Fibroblast of skin of abdomen (primary cell): Measurements from ENCODE around the gene RUFY4. TPM values are rescaled to one million over a fixed set of nuclear protein-coding genes. Genes with fewer than 3 reads are reported as not detected.

Source experiments
- DNase-seq: peaks from one replicate; pipeline ENCODE4 v3.0.0-alpha.2; 2013
- polyA plus RNA-seq, 2 experiments: library from polyadenylated mRNA; unstranded; fragments of 120-200 nt; gene quantifications; one replicate each; pipeline ENCODE4 v1.2.1, GENCODE V29; 2013; ENCODE audit not compliant: insufficient read length in 2 of 2

The RUFY4 gene
- polyA plus RNA-seq (2013, experiment 1 of 2; ENCODE audit: insufficient read length): not detected
- not detected for polyA plus RNA-seq (2013, experiment 2 of 2; ENCODE audit: insufficient read length)

GRCh38 chr2:218068721-218069334 is at the start of gene RUFY4:
TSS of gene RUFY4 (plus strand) at chr2:218069253. CDS start at chr2:218070606, 1,353 bp downstream.
- DNase-seq: peak; percentile 60

GRCh38 chr2:218019411-218020060 is 49.5 kb upstream of the RUFY4 start:
- no peak for DNase-seq

- DNase-seq: no peak
Measured at GRCh38 chr2:218020281-218020680, 48.8 kb upstream of the RUFY4 start.

GRCh38 chr2:218020966-218021535 is 48.0 kb upstream of the RUFY4 start:
- DNase-seq: no peak

- DNase-seq: no peak
Measured at GRCh38 chr2:218021536-218022071, 47.4 kb upstream of the RUFY4 start.

GRCh38 chr2:218022131-218022850 is 46.8 kb upstream of the RUFY4 start:
- DNase-seq: no peak

- DNase-seq: no peak
Measured at GRCh38 chr2:218022851-218023530, 46.1 kb upstream of the RUFY4 start.

GRCh38 chr2:218023636-218024035 is 45.4 kb upstream of the RUFY4 start:
- no peak for DNase-seq

GRCh38 chr2:218024336-218024735 is 44.7 kb upstream of the RUFY4 start:
- DNase-seq: no peak

GRCh38 chr2:218024871-218025270 is 44.2 kb upstream of the RUFY4 start:
- DNase-seq: no peak

- no peak for DNase-seq
Measured at GRCh38 chr2:218026244-218026643, 42.8 kb upstream of the RUFY4 start.

GRCh38 chr2:218026676-218027425 is 42.2 kb upstream of the RUFY4 start:
- no peak for DNase-seq

- DNase-seq: no peak
Measured at GRCh38 chr2:218027426-218028188, 41.4 kb upstream of the RUFY4 start.

GRCh38 chr2:218028189-218028495 is 40.9 kb upstream of the RUFY4 start:
- DNase-seq: no peak

- no peak for DNase-seq
Measured at GRCh38 chr2:218028562-218029348, 40.3 kb upstream of the RUFY4 start.

GRCh38 chr2:218029366-218030360 is 39.4 kb upstream of the RUFY4 start:
- no peak for DNase-seq

- no peak for DNase-seq
Measured at GRCh38 chr2:218030409-218031195, 38.5 kb upstream of the RUFY4 start.

GRCh38 chr2:218031261-218031660 is 37.8 kb upstream of the RUFY4 start:
- DNase-seq: no peak
